Liver (tissue), 3 donors: ENCODE data around the gene PPFIA4.

ENCODE experiments used
- GABPA ChIP-seq, 2 donors: IDR thresholded peaks in 1 of 2; conservative IDR thresholded peaks in 1 of 2; 2 replicates each; pipeline ENCODE4 v1.6.1; 2016; ENCODE audit warnings: antibody characterized with exemption in 2 of 2, mild to moderate bottlenecking in 1 of 2, moderate library complexity in 1 of 2
- RAD21 ChIP-seq, 2 donors: IDR thresholded peaks; 2 replicates each; pipeline ENCODE4 v1.6.1; 2016; ENCODE audit warnings: antibody characterized with exemption in 2 of 2, mild to moderate bottlenecking in 2 of 2
- TAF1 ChIP-seq: conservative IDR thresholded peaks from 2 replicates; pipeline ENCODE4 v1.6.1; 2016; ENCODE audit warnings: antibody characterized with exemption, mild to moderate bottlenecking
- TF ChIP-seq, protein P1 (sequence below): fragments of 150-350 bp; IDR thresholded peaks from 2 replicates; pipeline ENCODE4 v1.5.1; 2017; ENCODE audit warnings: improper control_type of control experiment, low read depth, low read length; ENCODE audit not compliant: missing input control
- TF ChIP-seq, protein P2 (sequence below): IDR thresholded peaks from 2 replicates; pipeline ENCODE4 v1.6.1; 2016; ENCODE audit warnings: antibody characterized with exemption
- TF ChIP-seq, protein P3 (sequence below): IDR thresholded peaks from 2 replicates; pipeline ENCODE4 v1.6.1; 2016; ENCODE audit warnings: antibody characterized with exemption, mild to moderate bottlenecking
- donor health status: healthy.
- donor health status: healthy.

DNA sequence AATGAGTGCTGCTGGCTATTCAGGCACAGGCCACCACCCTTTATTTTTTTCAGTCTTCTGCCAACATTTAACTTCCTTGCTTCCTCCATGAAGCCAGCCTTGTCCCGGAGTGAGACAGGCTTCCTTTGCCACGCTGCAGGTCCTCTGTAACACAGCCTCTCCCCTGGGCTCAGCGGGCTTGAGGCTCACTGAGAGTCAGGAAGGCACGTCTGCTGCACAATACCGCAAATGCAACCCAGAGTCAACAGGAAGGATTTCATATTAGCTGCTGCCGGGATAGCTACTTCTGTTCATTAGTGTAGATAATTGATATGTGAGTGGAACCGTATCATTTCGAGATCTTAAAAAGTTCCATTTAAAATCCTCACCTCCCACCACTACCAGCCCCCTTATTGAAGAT lies 37.0 kb downstream of the PPFIA4 start:
- TF ChIP-seq, protein P1, sequence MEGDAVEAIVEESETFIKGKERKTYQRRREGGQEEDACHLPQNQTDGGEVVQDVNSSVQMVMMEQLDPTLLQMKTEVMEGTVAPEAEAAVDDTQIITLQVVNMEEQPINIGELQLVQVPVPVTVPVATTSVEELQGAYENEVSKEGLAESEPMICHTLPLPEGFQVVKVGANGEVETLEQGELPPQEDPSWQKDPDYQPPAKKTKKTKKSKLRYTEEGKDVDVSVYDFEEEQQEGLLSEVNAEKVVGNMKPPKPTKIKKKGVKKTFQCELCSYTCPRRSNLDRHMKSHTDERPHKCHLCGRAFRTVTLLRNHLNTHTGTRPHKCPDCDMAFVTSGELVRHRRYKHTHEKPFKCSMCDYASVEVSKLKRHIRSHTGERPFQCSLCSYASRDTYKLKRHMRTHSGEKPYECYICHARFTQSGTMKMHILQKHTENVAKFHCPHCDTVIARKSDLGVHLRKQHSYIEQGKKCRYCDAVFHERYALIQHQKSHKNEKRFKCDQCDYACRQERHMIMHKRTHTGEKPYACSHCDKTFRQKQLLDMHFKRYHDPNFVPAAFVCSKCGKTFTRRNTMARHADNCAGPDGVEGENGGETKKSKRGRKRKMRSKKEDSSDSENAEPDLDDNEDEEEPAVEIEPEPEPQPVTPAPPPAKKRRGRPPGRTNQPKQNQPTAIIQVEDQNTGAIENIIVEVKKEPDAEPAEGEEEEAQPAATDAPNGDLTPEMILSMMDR, result no peak
- TF ChIP-seq, protein P2, sequence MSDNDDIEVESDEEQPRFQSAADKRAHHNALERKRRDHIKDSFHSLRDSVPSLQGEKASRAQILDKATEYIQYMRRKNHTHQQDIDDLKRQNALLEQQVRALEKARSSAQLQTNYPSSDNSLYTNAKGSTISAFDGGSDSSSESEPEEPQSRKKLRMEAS, result no peak
- no peak for TF ChIP-seq RAD21 (IDR thresholded peaks at IDR 0.05)
- TF ChIP-seq, protein P3, sequence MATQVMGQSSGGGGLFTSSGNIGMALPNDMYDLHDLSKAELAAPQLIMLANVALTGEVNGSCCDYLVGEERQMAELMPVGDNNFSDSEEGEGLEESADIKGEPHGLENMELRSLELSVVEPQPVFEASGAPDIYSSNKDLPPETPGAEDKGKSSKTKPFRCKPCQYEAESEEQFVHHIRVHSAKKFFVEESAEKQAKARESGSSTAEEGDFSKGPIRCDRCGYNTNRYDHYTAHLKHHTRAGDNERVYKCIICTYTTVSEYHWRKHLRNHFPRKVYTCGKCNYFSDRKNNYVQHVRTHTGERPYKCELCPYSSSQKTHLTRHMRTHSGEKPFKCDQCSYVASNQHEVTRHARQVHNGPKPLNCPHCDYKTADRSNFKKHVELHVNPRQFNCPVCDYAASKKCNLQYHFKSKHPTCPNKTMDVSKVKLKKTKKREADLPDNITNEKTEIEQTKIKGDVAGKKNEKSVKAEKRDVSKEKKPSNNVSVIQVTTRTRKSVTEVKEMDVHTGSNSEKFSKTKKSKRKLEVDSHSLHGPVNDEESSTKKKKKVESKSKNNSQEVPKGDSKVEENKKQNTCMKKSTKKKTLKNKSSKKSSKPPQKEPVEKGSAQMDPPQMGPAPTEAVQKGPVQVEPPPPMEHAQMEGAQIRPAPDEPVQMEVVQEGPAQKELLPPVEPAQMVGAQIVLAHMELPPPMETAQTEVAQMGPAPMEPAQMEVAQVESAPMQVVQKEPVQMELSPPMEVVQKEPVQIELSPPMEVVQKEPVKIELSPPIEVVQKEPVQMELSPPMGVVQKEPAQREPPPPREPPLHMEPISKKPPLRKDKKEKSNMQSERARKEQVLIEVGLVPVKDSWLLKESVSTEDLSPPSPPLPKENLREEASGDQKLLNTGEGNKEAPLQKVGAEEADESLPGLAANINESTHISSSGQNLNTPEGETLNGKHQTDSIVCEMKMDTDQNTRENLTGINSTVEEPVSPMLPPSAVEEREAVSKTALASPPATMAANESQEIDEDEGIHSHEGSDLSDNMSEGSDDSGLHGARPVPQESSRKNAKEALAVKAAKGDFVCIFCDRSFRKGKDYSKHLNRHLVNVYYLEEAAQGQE, result no peak
- TF ChIP-seq TAF1, result no peak
- no peak for TF ChIP-seq GABPA (IDR thresholded peaks at IDR 0.05 in 1 of 2, conservative IDR thresholded peaks at IDR 0.05 in 1 of 2)
